HPDE6-E6E7 (cell line): Measurements from ENCODE around the gene GGT6.

ENCODE experiments used
- DNase-seq: peaks from one replicate; pipeline ENCODE4 v3.0.0; 2011; ENCODE audit warnings: missing footprints; ENCODE audit errors: extremely low spot score

Gene GGT6

GRCh38 chr17:4507361-4508111 lies 52.8 kb downstream of the GGT6 start:
- no peak for DNase-seq
